ENCODE measurements around the gene PLA2G4D.

Gene PLA2G4D

DNA sequence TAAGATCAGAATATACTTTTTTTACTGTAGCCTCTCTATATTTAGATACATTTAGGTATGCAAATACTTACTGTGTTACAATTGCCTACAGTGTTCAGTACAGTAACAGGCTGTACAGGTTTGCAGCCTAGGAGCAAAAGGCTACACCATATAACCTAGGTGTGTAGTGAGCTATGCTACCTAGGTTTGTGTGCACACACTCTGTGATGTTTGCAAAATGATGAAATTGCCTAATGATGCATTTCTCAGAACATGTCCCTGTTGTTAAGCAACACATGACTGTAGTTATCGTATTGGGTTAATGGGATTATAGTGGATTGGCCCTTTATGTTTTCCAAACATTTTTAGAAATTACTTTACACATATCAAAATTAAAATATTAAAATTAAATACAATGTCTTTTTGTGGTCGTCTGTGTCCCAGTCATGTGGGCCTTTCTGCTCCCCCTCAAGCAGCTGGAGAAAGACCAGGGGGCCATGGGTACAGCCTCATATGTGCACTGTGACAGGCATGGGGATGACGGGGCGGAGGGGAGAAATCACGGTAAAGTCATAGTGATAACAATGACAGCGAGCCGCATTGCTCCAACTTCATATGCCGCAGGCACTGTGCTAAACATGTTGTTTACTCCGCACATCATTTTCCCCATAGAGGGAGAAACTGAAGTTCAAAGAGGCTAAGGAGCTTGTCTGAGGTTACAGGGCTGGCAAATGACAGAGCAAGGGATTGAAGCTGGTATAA lies 46.1 kb downstream of the PLA2G4D start:
- no peak for DNase-seq

DNA sequence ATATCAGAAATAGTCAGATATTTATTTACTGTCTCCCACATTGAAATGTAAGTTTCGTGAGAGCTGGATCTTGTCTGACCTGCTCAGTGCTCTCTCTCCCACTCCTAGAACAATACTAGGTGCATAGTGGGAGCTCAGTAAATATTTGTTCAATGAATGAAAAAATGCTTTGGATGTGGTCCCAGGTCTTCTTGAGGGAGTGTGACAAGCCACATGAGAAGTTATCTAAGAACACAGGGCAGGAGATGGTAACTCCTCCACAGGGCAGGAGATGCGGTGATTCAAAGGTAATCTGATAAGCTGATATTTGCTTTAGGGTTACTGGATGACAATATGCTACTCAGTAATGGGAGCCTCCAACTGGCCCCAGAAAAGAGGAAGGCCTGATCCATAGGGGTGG lies 47.8 kb downstream of the PLA2G4D start:
- DNase-seq = no peak

DNA sequence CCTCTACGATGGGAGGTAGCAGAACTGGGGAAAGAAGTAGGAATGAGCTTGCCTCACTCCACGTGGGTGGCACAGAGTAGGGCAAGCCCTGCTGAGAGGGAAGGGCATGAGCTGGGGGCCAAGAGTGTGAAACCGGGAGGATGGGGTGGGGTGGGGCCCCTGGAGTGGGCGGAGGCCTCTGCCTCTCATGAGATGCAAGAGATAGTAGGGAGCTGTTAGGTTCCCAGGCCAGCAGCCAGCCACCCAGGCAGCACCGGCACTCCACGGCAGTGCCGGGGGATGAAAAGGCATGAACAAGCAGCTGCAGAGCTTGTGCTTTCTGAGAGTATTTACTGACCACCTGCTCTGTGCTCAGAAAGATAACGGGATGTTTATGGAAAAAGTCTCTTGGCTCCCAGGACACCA lies 49.1 kb downstream of the PLA2G4D start:
- no peak for DNase-seq

- no peak for DNase-seq
Observed at GRCh38 chr15:42042602-42043400, 51.6 kb downstream of the PLA2G4D start.

DNA sequence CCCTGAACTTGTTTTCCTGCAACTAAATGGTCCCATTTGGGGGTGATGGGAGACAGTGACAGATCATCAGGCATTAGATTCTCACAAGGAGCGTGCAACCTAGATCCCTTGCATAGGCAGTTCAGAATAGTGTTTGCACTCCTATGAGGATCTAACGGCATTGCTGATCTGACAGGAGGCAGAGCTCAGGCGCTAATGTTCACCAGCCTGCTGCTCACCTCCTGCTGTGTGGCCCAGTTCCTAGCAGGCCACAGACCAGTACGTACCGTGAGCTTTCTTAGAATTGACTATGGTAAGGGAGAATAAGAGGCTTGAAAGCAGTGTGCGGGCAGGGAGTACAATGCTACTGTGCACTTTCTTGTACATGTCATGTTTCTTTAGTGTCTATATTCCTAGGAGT lies 56.0 kb downstream of the PLA2G4D start:
- no peak for DNase-seq

DNA sequence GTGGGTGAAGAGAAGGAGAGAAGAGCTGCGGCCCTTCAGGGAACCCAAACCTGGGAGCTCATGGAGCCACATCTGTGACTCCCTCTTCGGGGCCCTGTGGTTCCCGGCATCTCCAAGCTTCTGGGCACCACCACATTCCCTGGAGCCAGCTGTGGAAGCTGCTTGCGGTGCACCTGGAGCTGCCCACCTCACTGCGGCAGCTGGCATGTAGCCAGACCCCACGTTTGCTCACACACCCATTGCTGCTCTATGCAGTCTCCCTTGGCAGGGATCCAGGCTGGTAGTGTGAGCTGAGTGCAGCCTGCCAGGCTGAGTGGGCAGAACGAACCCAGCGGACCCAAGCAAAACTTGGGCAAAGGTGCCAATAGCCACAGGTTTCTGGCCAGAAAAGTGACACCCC lies 56.7 kb downstream of the PLA2G4D start:
- no peak for DNase-seq

GRCh38 chr15:42036966-42037365 lies 57.4 kb downstream of the PLA2G4D start:
- no peak for DNase-seq

- DNase-seq = no peak
Observed at GRCh38 chr15:42036112-42036905, 58.1 kb downstream of the PLA2G4D start.

GRCh38 chr15:42035435-42035761 lies 59.0 kb downstream of the PLA2G4D start:
- no peak for DNase-seq

DNA sequence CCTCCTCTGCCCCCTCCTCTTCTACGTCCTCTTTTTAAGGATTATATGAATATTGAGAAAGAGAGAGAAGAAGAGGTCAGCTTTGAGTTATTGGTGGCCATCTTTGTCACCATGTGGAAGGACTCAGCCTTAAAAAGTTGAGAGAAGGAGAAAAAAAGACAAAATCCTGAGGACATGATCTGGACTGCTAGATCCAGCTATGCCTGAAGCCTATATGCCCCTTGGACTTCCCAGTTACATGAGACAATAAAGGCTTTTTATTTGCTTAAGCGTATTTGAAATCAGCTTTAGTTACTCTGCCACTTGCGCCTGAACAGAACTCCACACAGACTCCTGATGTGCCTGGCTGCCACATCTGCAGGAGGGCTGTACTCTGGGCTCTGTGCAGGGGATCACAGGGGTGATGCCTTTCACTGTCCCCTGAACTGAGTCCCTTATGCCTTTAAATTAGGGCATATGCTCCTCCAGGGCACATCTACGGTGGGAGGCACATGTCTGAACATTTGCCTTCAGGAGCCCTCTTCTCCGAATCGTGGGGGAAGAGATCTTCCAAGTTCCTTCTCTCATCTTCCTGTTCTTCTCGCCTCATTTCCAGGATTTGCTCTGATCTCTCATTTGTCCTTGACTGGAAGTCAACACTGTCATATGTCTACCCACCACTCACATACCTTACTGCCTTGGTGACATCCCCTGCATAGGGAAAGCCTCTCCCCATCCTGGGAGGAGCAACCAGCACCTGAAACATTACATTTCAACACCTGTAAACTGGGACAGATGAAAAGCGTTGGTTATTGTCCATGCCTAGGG lies 59.5 kb downstream of the PLA2G4D start:
- no peak for DNase-seq

GRCh38 chr15:42033214-42033873 lies 61.0 kb downstream of the PLA2G4D start:
- DNase-seq = no peak

DNA sequence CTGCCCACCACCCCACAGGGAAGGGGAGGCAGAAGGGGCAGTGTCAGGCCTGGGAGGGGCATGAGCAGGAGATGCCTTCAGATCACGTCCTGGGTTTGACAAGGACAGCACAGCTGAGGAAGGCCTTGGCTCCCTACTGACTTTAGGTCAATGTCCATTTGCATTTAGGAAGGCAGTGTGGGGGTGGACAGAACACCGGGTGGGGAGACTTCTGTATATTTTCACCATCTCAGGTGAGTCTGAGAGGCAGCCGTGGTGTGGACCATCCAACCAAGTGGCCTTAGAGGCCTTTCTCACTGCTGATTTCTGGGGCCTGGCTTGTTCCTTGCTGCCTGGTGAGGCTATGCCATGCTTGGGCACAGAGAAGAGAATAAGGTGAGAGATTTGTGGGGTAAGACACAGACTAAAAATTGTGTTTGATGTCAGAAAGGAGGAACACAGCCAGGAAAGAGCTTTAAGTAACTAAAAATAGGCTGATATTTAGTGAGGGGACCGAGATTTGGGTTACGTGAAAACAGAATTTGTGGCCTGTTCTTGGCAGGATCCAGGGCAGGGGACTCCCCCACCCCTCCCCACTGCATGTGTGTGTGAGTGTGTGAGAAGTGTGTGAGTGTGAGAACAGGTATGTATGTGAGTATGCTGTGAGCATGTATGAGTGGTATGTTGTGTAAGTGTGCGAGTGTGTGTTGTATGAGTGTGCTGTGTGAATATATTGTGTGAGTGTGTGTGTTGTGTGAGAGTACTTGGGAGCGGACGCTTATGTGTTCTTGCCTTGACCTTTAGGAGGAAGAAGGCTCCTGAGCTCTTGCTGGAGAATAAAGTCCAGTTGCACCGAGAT lies 61.8 kb downstream of the PLA2G4D start:
- DNase-seq = no peak

DNA sequence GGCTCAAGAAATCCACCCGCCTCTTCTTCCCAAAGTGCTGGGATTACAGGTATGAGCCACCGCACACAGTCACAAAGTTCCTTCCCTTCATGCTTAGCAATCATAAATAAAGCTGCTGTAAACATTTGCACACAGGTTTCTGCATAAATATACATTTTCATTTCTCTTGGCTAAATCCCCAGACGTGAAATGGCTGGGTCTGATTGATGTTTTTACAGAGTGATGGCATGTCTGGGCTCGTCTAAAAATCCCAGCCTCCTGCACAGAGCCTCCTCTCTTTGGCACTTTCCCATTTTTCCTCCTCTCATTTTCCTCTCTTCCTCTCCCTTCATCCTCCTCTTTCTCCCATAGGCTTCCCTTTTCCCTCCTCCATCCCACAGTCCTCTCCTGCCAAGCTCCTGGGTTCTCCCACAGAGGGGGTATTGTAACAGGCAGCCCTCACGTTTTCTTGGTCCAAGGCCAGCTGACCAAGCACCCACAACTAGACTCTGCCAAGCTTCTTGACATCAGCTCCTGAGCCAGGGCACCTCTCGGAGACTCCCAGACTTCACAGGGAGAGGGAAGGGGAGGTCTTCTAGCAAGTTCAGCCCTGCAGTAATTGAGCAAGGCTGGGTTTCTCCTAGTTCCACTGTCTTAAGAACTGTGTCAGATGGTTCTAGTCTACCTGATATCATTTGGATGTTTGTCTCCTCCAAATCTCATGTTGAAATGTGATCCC lies 63.0 kb downstream of the PLA2G4D start:
- DNase-seq = no peak

- no peak for DNase-seq
Observed at GRCh38 chr15:42027521-42027920, 66.8 kb downstream of the PLA2G4D start.

GRCh38 chr15:42024303-42024702 lies 70.1 kb downstream of the PLA2G4D start:
- no peak for DNase-seq

GRCh38 chr15:42021593-42021992 lies 72.8 kb downstream of the PLA2G4D start:
- DNase-seq = no peak

DNA sequence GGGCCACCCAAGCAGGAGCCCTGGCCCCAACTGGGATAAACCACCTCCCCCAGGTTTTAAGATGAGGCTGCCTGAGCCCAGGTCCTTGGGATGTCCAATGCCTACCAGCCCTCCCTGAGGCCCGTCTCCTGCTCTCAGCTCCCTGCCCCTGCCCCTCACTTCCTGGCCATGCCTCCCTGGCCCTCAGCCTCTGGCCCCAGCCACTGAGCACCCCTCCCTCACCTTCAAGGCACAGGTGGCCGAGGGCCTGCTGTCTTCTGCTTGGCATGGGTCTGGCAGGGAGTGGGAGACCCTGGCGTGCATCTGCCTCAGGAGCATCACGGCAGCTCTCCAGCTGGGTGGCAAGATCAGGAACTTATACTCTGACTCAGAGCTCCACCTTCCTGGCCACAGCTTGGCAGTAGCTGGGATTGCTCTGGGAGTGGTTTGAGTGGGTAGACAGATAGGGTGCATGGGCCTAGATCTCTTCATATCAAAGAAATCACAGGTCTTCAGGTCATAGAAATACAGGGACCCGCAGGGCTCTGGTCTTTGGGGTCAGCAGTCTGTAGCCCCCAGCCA lies 73.6 kb downstream of the PLA2G4D start, which contains the start of gene PLA2G4E:
TSS of gene PLA2G4E (minus strand) at position 330 of the 561 bp plus-strand sequence. CDS start at position 318, 12 bp downstream.
- no peak for DNase-seq

GRCh38 chr15:42018306-42019224 lies 75.8 kb downstream of the PLA2G4D start:
- no peak for DNase-seq
